NB4 (cell line): ENCODE measurements around the gene NEK5.
"Not testable (repeated sequence)": the region's sequence is repeated elsewhere in the genome, so short reads cannot be mapped to it uniquely, and the experiment has no call there.

Experiments used
- DNase-seq: peaks from one replicate; pipeline ENCODE4 v3.0.0; 2010; ENCODE audit warnings: low read depth
- H3K4me3 ChIP-seq: one replicate; pipeline ENCODE4 v1.5.1; 2011; ENCODE audit warnings: mild to moderate bottlenecking, low read depth, low read length, moderate library complexity
- CTCF ChIP-seq: IDR thresholded peaks from one replicate; pipeline ENCODE4 v1.5.1; 2012; ENCODE audit warnings: low read depth, low read length
- MAX ChIP-seq: IDR thresholded peaks from 2 replicates; pipeline ENCODE4 v1.6.1; 2011; ENCODE audit warnings: low read depth, low read length
- MYC ChIP-seq: IDR thresholded peaks from 2 replicates; pipeline ENCODE4 v1.6.1; 2011; ENCODE audit warnings: low read depth, low read length
- POLR2A ChIP-seq: IDR thresholded peaks from 2 replicates; pipeline ENCODE4 v1.6.1; 2011; ENCODE audit warnings: mild to moderate bottlenecking; ENCODE audit not compliant: insufficient read length; ENCODE audit errors: extremely low read depth

NEK5 gene

DNA sequence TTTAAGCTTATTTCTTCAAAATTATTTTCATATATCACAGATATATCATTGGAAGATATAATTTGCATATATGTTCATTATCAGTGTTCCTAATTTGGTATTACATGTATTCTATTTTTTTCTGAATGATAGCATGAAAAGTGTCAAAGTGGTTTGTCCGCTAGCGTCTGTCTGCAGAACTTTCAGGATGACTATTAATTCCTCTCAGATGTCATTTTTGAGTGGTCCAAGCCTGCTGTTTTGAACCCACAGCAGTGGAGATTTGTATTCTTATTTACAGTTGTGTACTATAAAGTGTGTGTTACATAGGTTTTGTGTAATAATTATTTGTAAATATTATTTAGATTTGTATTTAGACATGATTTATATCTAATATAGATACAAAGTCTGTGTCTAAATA is 95.8 kb downstream of the NEK5 start:
- no peak overlapping the region for H3K4me3 ChIP-seq
- DNase-seq = no peak
- TF ChIP-seq POLR2A (no peak), MAX (no peak), MYC (no peak), CTCF (no peak)

DNA sequence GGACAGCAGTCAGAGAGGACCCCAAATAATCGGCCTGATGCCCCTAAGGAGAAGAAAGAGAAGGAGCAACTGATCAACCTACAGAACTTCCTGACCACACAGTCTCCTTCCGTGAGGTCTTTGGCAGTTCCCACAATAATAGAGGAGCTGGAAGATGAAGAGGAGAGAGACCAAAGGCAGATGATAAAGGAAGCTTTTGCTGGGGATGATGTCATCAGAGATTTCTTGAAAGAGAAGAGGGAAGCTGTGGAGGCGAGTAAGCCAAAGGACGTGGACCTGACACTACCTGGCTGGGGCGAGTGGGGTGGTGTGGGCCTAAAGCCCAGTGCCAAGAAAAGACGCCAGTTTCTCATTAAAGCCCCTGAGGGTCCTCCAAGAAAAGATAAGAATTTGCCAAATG is 98.5 kb downstream of the NEK5 start:
- not testable (repeated sequence) for DNase-seq, H3K4me3 ChIP-seq

DNA sequence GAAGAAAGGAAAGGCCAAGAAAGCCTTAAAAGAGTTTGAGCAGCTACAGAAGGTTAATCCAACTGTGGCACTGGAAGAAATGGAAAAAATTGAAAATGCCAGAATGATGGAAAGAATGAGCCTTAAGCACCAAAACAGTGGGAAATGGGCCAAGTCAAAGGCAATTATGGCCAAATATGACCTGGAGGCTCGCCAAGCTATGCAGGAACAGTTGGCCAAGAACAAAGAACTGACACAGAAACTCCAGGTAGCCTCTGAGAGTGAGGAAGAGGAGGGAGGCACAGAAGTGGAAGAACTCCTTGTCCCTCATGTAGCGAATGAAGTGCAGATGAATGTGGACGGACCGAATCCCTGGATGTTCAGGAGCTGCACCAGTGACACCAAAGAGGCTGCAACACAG is 99.3 kb downstream of the NEK5 start:
- TF ChIP-seq CTCF (no peak), POLR2A (no peak), MAX (no peak), MYC (no peak)
- no peak overlapping the region for H3K4me3 ChIP-seq
- no peak for DNase-seq

DNA sequence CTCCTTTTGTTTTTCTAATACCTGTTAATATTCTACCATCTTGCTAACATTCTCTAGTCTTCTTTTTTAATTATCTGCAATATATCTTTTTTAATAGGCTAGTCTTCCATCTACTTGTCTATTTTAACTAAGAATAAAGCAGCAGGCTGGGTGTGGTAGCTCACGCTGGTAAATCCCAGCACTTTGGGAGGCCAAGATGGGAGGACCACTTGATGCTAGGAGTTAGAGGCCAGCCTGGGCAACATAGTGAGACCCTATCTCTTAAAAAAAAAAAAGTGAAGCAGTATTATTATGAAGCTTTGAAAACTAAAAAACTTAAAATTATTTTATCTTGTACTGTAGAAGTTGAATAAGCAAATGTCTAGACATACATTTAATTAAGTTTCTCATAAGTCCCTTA is 101.0 kb downstream of the NEK5 start:
- no peak for DNase-seq
- H3K4me3 ChIP-seq = no peak overlapping the region
- no peak for TF ChIP-seq POLR2A
- no peak for TF ChIP-seq MAX
- TF ChIP-seq MYC = no peak
- no peak for TF ChIP-seq CTCF

- H3K4me3 ChIP-seq = no peak overlapping the region
- TF ChIP-seq POLR2A (no peak), MYC (0 out of 2 replicates have a peak, but pooled peaks have one; percentile 18), MAX (no peak), CTCF (peak; percentile 21)
- DNase-seq = peak; percentile 41
Observed at GRCh38 chr13:52026246-52026626, 102.6 kb downstream of the NEK5 start.

DNA sequence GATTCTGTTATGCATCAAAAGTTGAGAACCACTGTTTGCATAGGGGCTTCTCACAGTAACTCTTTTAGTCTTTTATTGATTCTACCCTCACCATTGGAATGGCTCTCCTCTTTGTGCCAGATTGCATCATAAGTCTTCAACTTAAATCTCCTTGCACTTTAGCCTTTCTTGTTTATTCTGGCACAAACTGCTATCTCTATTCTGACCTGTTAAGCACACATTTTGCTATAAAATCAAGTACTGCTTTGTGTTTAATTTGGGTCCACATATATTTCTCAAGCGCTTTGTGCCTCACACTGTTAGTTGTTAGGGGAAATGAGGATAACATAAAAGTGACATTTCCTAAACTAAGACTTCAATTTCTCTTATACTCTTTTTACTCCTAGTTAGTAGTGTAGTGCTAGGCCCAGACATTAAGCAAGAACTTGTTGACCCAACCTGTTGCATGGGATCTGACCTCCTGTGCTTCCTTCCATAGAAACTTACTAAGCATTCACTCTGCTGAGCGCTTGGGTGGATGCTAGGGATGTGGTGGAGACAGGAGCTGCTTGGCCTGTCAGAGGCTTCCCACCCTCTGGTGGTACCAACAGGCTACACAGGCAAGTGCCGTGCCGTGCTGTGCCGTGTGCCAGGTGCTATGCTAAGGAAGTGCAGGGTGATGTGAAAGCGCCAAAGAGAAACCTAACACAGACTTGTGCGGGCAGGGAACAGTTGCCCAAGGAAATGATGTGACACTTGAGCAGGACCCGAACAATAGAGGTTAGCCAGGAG is 103.2 kb downstream of the NEK5 start:
- no peak overlapping the region for H3K4me3 ChIP-seq
- TF ChIP-seq POLR2A (no peak), MAX (no peak), MYC (no peak), CTCF (no peak)
- no peak for DNase-seq
